A549 (cell line): Measurements from ENCODE around the gene NKAIN2. TPM values are rescaled to one million over a fixed set of nuclear protein-coding genes. Genes with fewer than 3 reads are reported as not detected.

Experiments used
- ATAC-seq, 2 experiments: fragments of 200-7000 bp in 1 of 2; fragments of >200 bp in 1 of 2; cut with Nextera tagmentation in 1 of 2; cut with Tn5 transposase in 1 of 2; 3 replicates each; pipeline versions ENCODE4 v1.8.0 to v1.9.1; 2018 to 2020; ENCODE audit warnings: mild to moderate bottlenecking in 1 of 2, moderate library complexity in 1 of 2
- CTCF ChIA-PET: fragments of 300-600 bp; sonication (Branson Sonifier 250); formaldehyde crosslinking; extraction: SDS; loops from one replicate; lab custom pipeline; 2021; ENCODE audit warnings: antibody characterized with exemption, inconsistent platforms; lab: Yijun Ruan, JAX
- POLR2A ChIA-PET: fragments of 350-600 bp; formaldehyde crosslinking; extraction: SDS; loops from one replicate; lab custom pipeline; 2021; ENCODE audit warnings: antibody characterized with exemption, inconsistent platforms; lab: Yijun Ruan, JAX
- DNase-seq, 2 experiments: peaks; one replicate each; pipeline versions ENCODE4 v3.0.0 to v3.0.0-alpha.2; 2011 to 2016; ENCODE audit warnings: low read depth in 1 of 2, low spot score in 1 of 2
- FAIRE-seq: peaks from 2 replicates; lab custom pipeline; 2011; peaks lifted over from hg19 to GRCh38; lab: Jason Lieb, UNC
- H3K27ac ChIP-seq, 2 experiments: fragments of >200 bp; sonication (Bioruptor Twin); formaldehyde crosslinking; 3 replicates each; pipeline ENCODE4 v1.5.1; 2016 to 2017
- H3K4me1 ChIP-seq: fragments of >200 bp; sonication (Bioruptor Twin); formaldehyde crosslinking; 3 replicates; pipeline ENCODE4 v1.6.1; 2016
- H3K4me2 ChIP-seq: fragments of >200 bp; sonication (Bioruptor Twin); formaldehyde crosslinking; 3 replicates; pipeline ENCODE4 v1.6.1; 2016
- H3K4me3 ChIP-seq: fragments of >200 bp; sonication (Bioruptor Twin); formaldehyde crosslinking; 3 replicates; pipeline ENCODE4 v1.5.1; 2016
- H3K9me3 ChIP-seq: fragments of >200 bp; sonication (Bioruptor Twin); formaldehyde crosslinking; 3 replicates; pipeline ENCODE4 v1.6.1; 2016
- BHLHE40 ChIP-seq: IDR thresholded peaks from 2 replicates; pipeline ENCODE4 v1.6.1; 2012; ENCODE audit warnings: low read depth, low read length, inconsistent platforms
- CHD2 ChIP-seq: fragments of 150-350 bp; IDR thresholded peaks from 2 replicates; pipeline ENCODE4 v1.6.1; 2014; ENCODE audit warnings: low read length; ENCODE audit not compliant: partially characterized antibody
- CHD4 ChIP-seq: fragments of 200-600 bp; sonication (generic); IDR thresholded peaks from 2 replicates; pipeline ENCODE4 v1.6.1; 2016; ENCODE audit warnings: antibody characterized with exemption, mild to moderate bottlenecking, borderline replicate concordance
- EHMT2 ChIP-seq: fragments of 200-600 bp; sonication (generic); IDR thresholded peaks from 2 replicates; pipeline ENCODE4 v1.6.1; 2016; ENCODE audit warnings: antibody characterized with exemption, low read depth, mild to moderate bottlenecking, moderate library complexity
- FOSB ChIP-seq: fragments of 250-450 bp; sonication (Bioruptor Pico); IDR thresholded peaks from 2 replicates; pipeline ENCODE4 v1.5.0; 2020; ENCODE audit warnings: mild to moderate bottlenecking, moderate library complexity
- FOXS1 ChIP-seq: fragments of 250-450 bp; sonication (Bioruptor Pico); IDR thresholded peaks from 2 replicates; pipeline ENCODE4 v1.5.0; 2020; ENCODE audit warnings: mild to moderate bottlenecking, moderate library complexity
- HDAC2 ChIP-seq: fragments of 200-600 bp; sonication (generic); IDR thresholded peaks from 2 replicates; pipeline ENCODE4 v1.6.1; 2016
- HOXA7 ChIP-seq: fragments of 250-450 bp; sonication (Bioruptor Pico); IDR thresholded peaks from 2 replicates; pipeline ENCODE4 v1.5.0; 2020; ENCODE audit warnings: mild to moderate bottlenecking, moderate library complexity
- HOXB5 ChIP-seq: fragments of 250-450 bp; sonication (Bioruptor Pico); IDR thresholded peaks from 2 replicates; pipeline ENCODE4 v1.5.0; 2020; ENCODE audit warnings: mild to moderate bottlenecking, moderate library complexity
- MAZ ChIP-seq: fragments of 150-350 bp; IDR thresholded peaks from 2 replicates; pipeline ENCODE4 v1.6.1; 2014; ENCODE audit warnings: antibody characterized with exemption, low read depth, low read length, borderline replicate concordance
- MYC ChIP-seq: IDR thresholded peaks from 2 replicates; pipeline ENCODE4 v1.6.1; 2012; ENCODE audit warnings: mild to moderate bottlenecking, inconsistent platforms, low read length, improper control_type of control experiment, borderline replicate concordance
- NPAS2 ChIP-seq: fragments of 250-450 bp; sonication (Bioruptor Pico); IDR thresholded peaks from 2 replicates; pipeline ENCODE4 v1.8.0; 2022; ENCODE audit warnings: mild to moderate bottlenecking, moderate library complexity, borderline replicate concordance
- PHF8 ChIP-seq: fragments of 200-600 bp; sonication (generic); IDR thresholded peaks from 2 replicates; pipeline ENCODE4 v1.6.1; 2016; ENCODE audit warnings: low read depth, mild to moderate bottlenecking, antibody characterized with exemption, moderate library complexity, borderline replicate concordance
- POLR2A ChIP-seq: IDR thresholded peaks from 2 replicates; pipeline ENCODE4 v1.6.1; 2012; ENCODE audit warnings: mild to moderate bottlenecking, low read length
- RAD21 ChIP-seq, 2 experiments: fragments of >200 bp in 1 of 2; sonication (Bioruptor Twin) in 1 of 2; formaldehyde crosslinking in 1 of 2; IDR thresholded peaks in 1 of 2; conservative IDR thresholded peaks in 1 of 2; 2 replicates in 1 of 2; 3 replicates in 1 of 2; pipeline ENCODE4 v1.6.1; 2012 to 2018; ENCODE audit warnings: inconsistent platforms in 1 of 2
- RARB ChIP-seq: fragments of 250-450 bp; sonication (Bioruptor Pico); IDR thresholded peaks from 2 replicates; pipeline ENCODE4 v1.8.0; 2021; ENCODE audit warnings: mild to moderate bottlenecking, moderate library complexity
- RFX5 ChIP-seq: fragments of 450-650 bp; IDR thresholded peaks from 2 replicates; pipeline ENCODE4 v1.7.1; 2014; ENCODE audit warnings: antibody characterized with exemption, mild to moderate bottlenecking, moderate library complexity
- RNF2 ChIP-seq: fragments of 200-600 bp; sonication (generic); IDR thresholded peaks from 2 replicates; pipeline ENCODE4 v1.6.1; 2016; ENCODE audit warnings: low read depth, mild to moderate bottlenecking, antibody characterized with exemption, moderate library complexity, borderline replicate concordance
- SREBF2 ChIP-seq: fragments of 450-650 bp; IDR thresholded peaks from 2 replicates; pipeline ENCODE4 v1.6.1; 2014; ENCODE audit warnings: mild to moderate bottlenecking, moderate library complexity
- ZC3H11A ChIP-seq: fragments of 450-650 bp; IDR thresholded peaks from 2 replicates; pipeline ENCODE4 v1.6.1; 2014; ENCODE audit warnings: antibody characterized with exemption, mild to moderate bottlenecking
- ZFP36 ChIP-seq: fragments of 450-650 bp; IDR thresholded peaks from 2 replicates; pipeline ENCODE4 v1.6.1; 2014; ENCODE audit warnings: borderline replicate concordance; ENCODE audit not compliant: partially characterized antibody
- WGBS: methylation state at CpG from one replicate; pipeline ENCODE4 v1.1.6; 2017; ENCODE audit errors: missing lambda C conversion rate; 5-methylcytosine and 5-hydroxymethylcytosine counted together
- polyA plus RNA-seq, 4 experiments: library from polyadenylated mRNA; depleted of rRNA in 3 of 4; stranded (reverse); fragments of >200 nt; fragmentation: RNase III in 1 of 4; extraction: RNeasy Plus Mini Kit Qiagen cat#74134 plus additional on column Dnase treatment in 1 of 4; gene quantifications; 2 replicates in 3 of 4; 3 replicates in 1 of 4; pipeline ENCODE4 v1.2.3, GENCODE V29; 2011 to 2017
- TF ChIP-seq, protein P1 (sequence below): fragments of 200-600 bp; sonication (generic); IDR thresholded peaks from 2 replicates; pipeline ENCODE4 v1.6.1; 2016; ENCODE audit warnings: antibody characterized with exemption, mild to moderate bottlenecking, moderate library complexity
- TF ChIP-seq, protein P2 (sequence below): fragments of 250-450 bp; sonication (Bioruptor Pico); IDR thresholded peaks from 2 replicates; pipeline ENCODE4 v1.5.0; 2020; ENCODE audit warnings: low read depth, mild to moderate bottlenecking, moderate library complexity
- TF ChIP-seq, protein P3 (sequence below): fragments of >200 bp; sonication (Bioruptor Twin); formaldehyde crosslinking; IDR thresholded peaks from 3 replicates; pipeline ENCODE4 v1.6.1; 2016

The NKAIN2 gene
- polyA plus RNA-seq, 2 of the 4 experiments (the other 2 are of a cell fraction), result not detected

DNA sequence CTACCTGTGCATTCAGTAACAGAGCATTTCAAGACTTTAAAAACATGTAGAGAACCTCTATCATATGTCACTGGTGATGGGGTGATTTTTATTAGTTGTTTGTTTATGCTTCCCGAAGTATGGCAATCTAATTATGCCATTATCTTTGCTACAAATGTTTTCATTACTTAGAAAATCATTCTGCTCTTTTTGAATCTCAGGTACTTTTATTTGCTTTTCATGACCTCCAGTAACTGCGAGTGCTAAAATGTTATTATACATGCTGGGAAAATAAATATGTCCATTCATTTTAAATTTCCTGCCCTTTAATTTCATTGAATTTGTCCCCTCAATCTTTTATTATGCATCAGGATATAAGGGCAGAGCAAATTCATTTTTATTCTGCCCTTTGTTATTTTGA is 515.7 kb downstream of the NKAIN2 start:
- WGBS, result 0% methylated on average over 2 of the region's 2 CpGs
- no peak overlapping the region for H3K4me3 ChIP-seq
- ChIA-PET CTCF (no interaction called here), POLR2A (no interaction called here)
- DNase-seq, result no peak
- no peak overlapping the region for H3K27ac ChIP-seq
- no peak for FAIRE-seq
- no peaks in the 10 kb centered on the region for H3K4me1 ChIP-seq
- H3K4me2 ChIP-seq, result no peak overlapping the region
- no peak for ATAC-seq
- no peak for TF ChIP-seq PHF8
- no peak for TF ChIP-seq CHD2
- no peak for TF ChIP-seq MYC
- TF ChIP-seq, protein P1, sequence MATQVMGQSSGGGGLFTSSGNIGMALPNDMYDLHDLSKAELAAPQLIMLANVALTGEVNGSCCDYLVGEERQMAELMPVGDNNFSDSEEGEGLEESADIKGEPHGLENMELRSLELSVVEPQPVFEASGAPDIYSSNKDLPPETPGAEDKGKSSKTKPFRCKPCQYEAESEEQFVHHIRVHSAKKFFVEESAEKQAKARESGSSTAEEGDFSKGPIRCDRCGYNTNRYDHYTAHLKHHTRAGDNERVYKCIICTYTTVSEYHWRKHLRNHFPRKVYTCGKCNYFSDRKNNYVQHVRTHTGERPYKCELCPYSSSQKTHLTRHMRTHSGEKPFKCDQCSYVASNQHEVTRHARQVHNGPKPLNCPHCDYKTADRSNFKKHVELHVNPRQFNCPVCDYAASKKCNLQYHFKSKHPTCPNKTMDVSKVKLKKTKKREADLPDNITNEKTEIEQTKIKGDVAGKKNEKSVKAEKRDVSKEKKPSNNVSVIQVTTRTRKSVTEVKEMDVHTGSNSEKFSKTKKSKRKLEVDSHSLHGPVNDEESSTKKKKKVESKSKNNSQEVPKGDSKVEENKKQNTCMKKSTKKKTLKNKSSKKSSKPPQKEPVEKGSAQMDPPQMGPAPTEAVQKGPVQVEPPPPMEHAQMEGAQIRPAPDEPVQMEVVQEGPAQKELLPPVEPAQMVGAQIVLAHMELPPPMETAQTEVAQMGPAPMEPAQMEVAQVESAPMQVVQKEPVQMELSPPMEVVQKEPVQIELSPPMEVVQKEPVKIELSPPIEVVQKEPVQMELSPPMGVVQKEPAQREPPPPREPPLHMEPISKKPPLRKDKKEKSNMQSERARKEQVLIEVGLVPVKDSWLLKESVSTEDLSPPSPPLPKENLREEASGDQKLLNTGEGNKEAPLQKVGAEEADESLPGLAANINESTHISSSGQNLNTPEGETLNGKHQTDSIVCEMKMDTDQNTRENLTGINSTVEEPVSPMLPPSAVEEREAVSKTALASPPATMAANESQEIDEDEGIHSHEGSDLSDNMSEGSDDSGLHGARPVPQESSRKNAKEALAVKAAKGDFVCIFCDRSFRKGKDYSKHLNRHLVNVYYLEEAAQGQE, result no peak
- no peak for TF ChIP-seq MAZ
- TF ChIP-seq RNF2, result no peak
- no peak for TF ChIP-seq POLR2A
- TF ChIP-seq FOXS1 (CRISPR knock-in tag), result no peak
- no peaks in the 10 kb centered on the region for H3K9me3 ChIP-seq

DNA sequence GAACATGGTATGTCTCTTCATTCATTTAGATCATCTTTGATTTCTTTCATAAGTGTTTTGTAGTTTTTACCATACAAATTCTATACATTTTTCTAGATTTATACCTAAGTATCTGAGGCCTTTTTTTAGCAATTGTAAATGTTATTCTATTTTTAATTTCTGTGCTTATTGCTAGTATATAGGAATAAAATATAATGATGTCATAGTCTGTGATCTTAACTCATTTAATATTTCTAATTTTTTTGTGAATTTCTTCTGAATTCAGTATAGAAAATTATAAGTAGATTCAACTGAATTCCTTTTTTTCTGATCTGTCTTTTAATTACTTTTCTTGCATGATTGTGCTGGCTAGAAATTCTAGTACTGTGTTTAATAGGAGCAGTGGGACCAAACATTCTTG is 520.6 kb downstream of the NKAIN2 start:
- no peak overlapping the region for H3K27ac ChIP-seq
- H3K4me3 ChIP-seq, result no peak overlapping the region
- ChIA-PET CTCF (no interaction called here), POLR2A (no interaction called here)
- no peaks in the 10 kb centered on the region for H3K9me3 ChIP-seq
- TF ChIP-seq BHLHE40 (no peak), RARB (CRISPR knock-in tag) (no peak), HOXA7 (CRISPR knock-in tag) (no peak), FOXS1 (CRISPR knock-in tag) (no peak), RFX5 (no peak), HDAC2 (no peak), EHMT2 (no peak), FOSB (CRISPR knock-in tag) (no peak), RAD21 (conservative IDR thresholded peaks at IDR 0.05 in 1 of 2, IDR thresholded peaks at IDR 0.05 in 1 of 2) (no peak), NPAS2 (CRISPR knock-in tag) (no peak), HOXB5 (CRISPR knock-in tag) (no peak), ZFP36 (no peak), ZC3H11A (no peak), SREBF2 (no peak), CHD4 (no peak)
- TF ChIP-seq, protein P2, sequence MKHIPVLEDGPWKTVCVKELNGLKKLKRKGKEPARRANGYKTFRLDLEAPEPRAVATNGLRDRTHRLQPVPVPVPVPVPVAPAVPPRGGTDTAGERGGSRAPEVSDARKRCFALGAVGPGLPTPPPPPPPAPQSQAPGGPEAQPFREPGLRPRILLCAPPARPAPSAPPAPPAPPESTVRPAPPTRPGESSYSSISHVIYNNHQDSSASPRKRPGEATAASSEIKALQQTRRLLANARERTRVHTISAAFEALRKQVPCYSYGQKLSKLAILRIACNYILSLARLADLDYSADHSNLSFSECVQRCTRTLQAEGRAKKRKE, result no peak
- TF ChIP-seq, protein P3, sequence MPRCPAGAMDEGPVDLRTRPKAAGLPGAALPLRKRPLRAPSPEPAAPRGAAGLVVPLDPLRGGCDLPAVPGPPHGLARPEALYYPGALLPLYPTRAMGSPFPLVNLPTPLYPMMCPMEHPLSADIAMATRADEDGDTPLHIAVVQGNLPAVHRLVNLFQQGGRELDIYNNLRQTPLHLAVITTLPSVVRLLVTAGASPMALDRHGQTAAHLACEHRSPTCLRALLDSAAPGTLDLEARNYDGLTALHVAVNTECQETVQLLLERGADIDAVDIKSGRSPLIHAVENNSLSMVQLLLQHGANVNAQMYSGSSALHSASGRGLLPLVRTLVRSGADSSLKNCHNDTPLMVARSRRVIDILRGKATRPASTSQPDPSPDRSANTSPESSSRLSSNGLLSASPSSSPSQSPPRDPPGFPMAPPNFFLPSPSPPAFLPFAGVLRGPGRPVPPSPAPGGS, result no peak
- DNase-seq, result no peak
- no peaks in the 10 kb centered on the region for H3K4me1 ChIP-seq
- no peak for FAIRE-seq
- no peak for ATAC-seq
- no peak overlapping the region for H3K4me2 ChIP-seq
